ENCODE results near the gene WDR11.

WDR11 gene

GRCh38 chr10:120850911-120851865, at the start of gene WDR11:
Gene WDR11 (plus strand): TSS chr10:120851362. CDS start chr10:120851421, 59 bp downstream.
- peak; percentile 26 for DNase-seq (ENCODE audit: low read depth)

GRCh38 chr10:120802935-120803334, 48.2 kb upstream of the WDR11 start:
- no peak for DNase-seq (ENCODE audit: low read depth)

- no peak for DNase-seq (ENCODE audit: low read depth)
Observed at GRCh38 chr10:120803972-120804371, 47.2 kb upstream of the WDR11 start.

GRCh38 chr10:120805014-120805812, 45.9 kb upstream of the WDR11 start:
- no peak for DNase-seq (ENCODE audit: low read depth)

GRCh38 chr10:120806081-120806480, 45.1 kb upstream of the WDR11 start:
- no peak for DNase-seq (ENCODE audit: low read depth)

GRCh38 chr10:120810298-120810697, 40.9 kb upstream of the WDR11 start:
- DNase-seq (ENCODE audit: low read depth), result no peak

GRCh38 chr10:120813085-120813484, 38.1 kb upstream of the WDR11 start:
- DNase-seq (ENCODE audit: low read depth), result no peak

GRCh38 chr10:120818301-120818700, 32.9 kb upstream of the WDR11 start:
- DNase-seq (ENCODE audit: low read depth), result no peak

GRCh38 chr10:120819366-120819765, 31.8 kb upstream of the WDR11 start:
- DNase-seq (ENCODE audit: low read depth), result no peak

- DNase-seq (ENCODE audit: low read depth), result no peak
Observed at GRCh38 chr10:120823266-120823665, 27.9 kb upstream of the WDR11 start.

GRCh38 chr10:120824881-120825309, 26.3 kb upstream of the WDR11 start:
- DNase-seq (ENCODE audit: low read depth), result no peak

- DNase-seq (ENCODE audit: low read depth), result no peak
Observed at GRCh38 chr10:120825878-120826769, 25.0 kb upstream of the WDR11 start.

GRCh38 chr10:120827251-120827875, 23.8 kb upstream of the WDR11 start:
- DNase-seq (ENCODE audit: low read depth), result no peak

- no peak for DNase-seq (ENCODE audit: low read depth)
Observed at GRCh38 chr10:120828763-120829319, 22.3 kb upstream of the WDR11 start.

- DNase-seq (ENCODE audit: low read depth), result no peak
Observed at GRCh38 chr10:120832106-120832505, 19.1 kb upstream of the WDR11 start.

- DNase-seq (ENCODE audit: low read depth), result no peak
Observed at GRCh38 chr10:120833222-120833928, 17.8 kb upstream of the WDR11 start.

- no peak for DNase-seq (ENCODE audit: low read depth)
Observed at GRCh38 chr10:120835603-120836002, 15.6 kb upstream of the WDR11 start.

- no peak for DNase-seq (ENCODE audit: low read depth)
Observed at GRCh38 chr10:120838941-120839340, 12.2 kb upstream of the WDR11 start.

GRCh38 chr10:120841522-120842189, 9.5 kb upstream of the WDR11 start:
- no peak for DNase-seq (ENCODE audit: low read depth)

GRCh38 chr10:120854388-120854787, 3.2 kb downstream of the WDR11 start:
- DNase-seq (ENCODE audit: low read depth), result no peak
